GM19372 (cell line): ENCODE results near the gene OR2H2.

ENCODE experiments used
- ATAC-seq: cut with Tn5 transposase; IDR thresholded peaks from one replicate; pipeline ENCODE4 v1.9.1; 2021; ENCODE audit warnings: mild to moderate bottlenecking, low read depth, moderate library complexity; ENCODE audit not compliant: unreplicated experiment

The OR2H2 gene

GRCh38 chr6:29627755-29628418, 43.0 kb downstream of the OR2H2 start:
- ATAC-seq = no peak

GRCh38 chr6:29628419-29629281, 43.7 kb downstream of the OR2H2 start:
- no peak for ATAC-seq

GRCh38 chr6:29629571-29629970, 44.6 kb downstream of the OR2H2 start:
- no peak for ATAC-seq

GRCh38 chr6:29630315-29630714, 45.4 kb downstream of the OR2H2 start:
- ATAC-seq = no peak

GRCh38 chr6:29631209-29631810, 46.4 kb downstream of the OR2H2 start:
- ATAC-seq = no peak

- peak; percentile 30 for ATAC-seq
Observed at GRCh38 chr6:29631860-29632731, 47.2 kb downstream of the OR2H2 start.

- peak; percentile 63 for ATAC-seq
Observed at GRCh38 chr6:29632789-29633533, 48.0 kb downstream of the OR2H2 start, which contains the start of gene GABBR1. Gene GABBR1, minus strand, starts transcription at chr6:29633183. Its CDS starts 798 bp downstream, at chr6:29632385.

GRCh38 chr6:29633534-29633905, 48.6 kb downstream of the OR2H2 start:
- no peak for ATAC-seq

- ATAC-seq = no peak
Observed at GRCh38 chr6:29637247-29637646, 52.3 kb downstream of the OR2H2 start.
